ENCODE measurements around the gene RASGEF1B. TPM values are rescaled to one million over a fixed set of nuclear protein-coding genes. Genes with fewer than 3 reads are reported as not detected.

RASGEF1B gene
- total RNA-seq, 1 donor from 2014 or later = 0.77 TPM

DNA sequence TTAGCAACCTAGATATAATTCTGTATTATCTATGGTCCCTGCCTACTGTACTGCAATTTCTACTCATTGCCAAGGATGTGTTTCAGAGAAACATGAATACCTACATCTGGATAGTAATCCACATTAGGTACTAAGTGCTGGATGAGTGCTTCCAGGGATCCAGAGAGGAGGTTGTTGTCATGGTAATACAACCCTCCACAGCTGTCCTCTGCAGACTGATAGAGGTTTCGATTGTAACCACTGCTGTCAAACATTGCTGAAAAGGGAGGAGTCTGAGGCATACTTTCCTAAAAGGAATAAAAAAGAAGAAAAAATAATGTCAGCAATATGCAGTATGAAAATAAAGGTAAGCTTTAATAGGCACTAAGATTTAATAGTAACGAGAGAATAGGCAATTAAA is 12.5 kb downstream of the RASGEF1B start:
- FAIRE-seq (no peak), DNase-seq (ENCODE audit: low read depth) (no peak)
- Histone ChIP-seq H3K27me3 (ENCODE audit: insufficient read depth, low read length) (no peaks in the 10 kb centered on the region), H3K36me3 (ENCODE audit: insufficient read depth, low read length) (no peaks in the 10 kb centered on the region), H3K9ac (ENCODE audit: low read length) (no peak overlapping the region), H3K4me2 (ENCODE audit: low read length) (no peak overlapping the region), H3K27ac (ENCODE audit: low read depth, low read length) (no peak overlapping the region), H4K20me1 (ENCODE audit: insufficient read depth, low read length) (no peaks in the 10 kb centered on the region), H3K79me2 (ENCODE audit: insufficient read depth, low read length) (no peaks in the 10 kb centered on the region), H2AFZ (ENCODE audit: low read depth, low read length) (no peak overlapping the region), H3K4me3 (ENCODE audit: insufficient read depth, low read depth, low read length) (no peak overlapping the region), H3K4me1 (ENCODE audit: insufficient read depth, low read length) (peaks cover 2% of the 10 kb centered on the region), H3K9me3 (ENCODE audit: insufficient read depth, low read depth, low read length) (no peaks in the 10 kb centered on the region)
- peaks cover 2% of the 10 kb centered on the region for H3K4me1 Mint-ChIP-seq (ENCODE audit: low read depth, unreplicated experiment)
- no peak overlapping the region for H3K27ac Mint-ChIP-seq (ENCODE audit: unreplicated experiment)
- H3K9me3 Mint-ChIP-seq (ENCODE audit: unreplicated experiment) = no peaks in the 10 kb centered on the region
- no peak for TF ChIP-seq EZH2 (IDR thresholded peaks at IDR 0.05; ENCODE audit: insufficient read depth, low read length)
- TF ChIP-seq CTCF (IDR thresholded peaks at IDR 0.05; ENCODE audit: insufficient read depth, low read depth, low read length) = no peak
- no peaks in the 10 kb centered on the region for H3K27me3 Mint-ChIP-seq (ENCODE audit: low read depth, unreplicated experiment)
- H3K36me3 Mint-ChIP-seq (ENCODE audit: low read depth, unreplicated experiment) = no peaks in the 10 kb centered on the region
- H3K4me3 Mint-ChIP-seq (ENCODE audit: unreplicated experiment) = no peak overlapping the region

GRCh38 chr4:81457921-81458520 is 13.7 kb downstream of the RASGEF1B start:
- Mint-ChIP-seq H3K27me3 (ENCODE audit: low read depth, unreplicated experiment) (no peaks in the 10 kb centered on the region), H3K9me3 (ENCODE audit: unreplicated experiment) (no peaks in the 10 kb centered on the region), H3K36me3 (ENCODE audit: low read depth, unreplicated experiment) (no peaks in the 10 kb centered on the region), H3K4me3 (ENCODE audit: unreplicated experiment) (no peak overlapping the region), H3K27ac (ENCODE audit: unreplicated experiment) (no peak overlapping the region), H3K4me1 (ENCODE audit: low read depth, unreplicated experiment) (peaks cover 2% of the 10 kb centered on the region)
- Histone ChIP-seq H3K79me2 (ENCODE audit: insufficient read depth, low read length) (no peaks in the 10 kb centered on the region), H3K36me3 (ENCODE audit: insufficient read depth, low read length) (no peaks in the 10 kb centered on the region), H3K9me3 (ENCODE audit: insufficient read depth, low read depth, low read length) (no peaks in the 10 kb centered on the region), H4K20me1 (ENCODE audit: insufficient read depth, low read length) (no peaks in the 10 kb centered on the region), H2AFZ (ENCODE audit: low read depth, low read length) (no peak overlapping the region), H3K27ac (ENCODE audit: low read depth, low read length) (no peak overlapping the region), H3K4me3 (ENCODE audit: insufficient read depth, low read depth, low read length) (no peak overlapping the region), H3K4me2 (ENCODE audit: low read length) (no peak overlapping the region), H3K27me3 (ENCODE audit: insufficient read depth, low read length) (no peaks in the 10 kb centered on the region), H3K4me1 (ENCODE audit: insufficient read depth, low read length) (peaks cover 2% of the 10 kb centered on the region), H3K9ac (ENCODE audit: low read length) (no peak overlapping the region)
- no peak for TF ChIP-seq CTCF (IDR thresholded peaks at IDR 0.05; ENCODE audit: insufficient read depth, low read depth, low read length)
- TF ChIP-seq EZH2 (IDR thresholded peaks at IDR 0.05; ENCODE audit: insufficient read depth, low read length) = no peak
- FAIRE-seq (no peak), DNase-seq (ENCODE audit: low read depth) (no peak)

GRCh38 chr4:81457345-81457744 is 14.4 kb downstream of the RASGEF1B start:
- no peak for TF ChIP-seq EZH2 (IDR thresholded peaks at IDR 0.05; ENCODE audit: insufficient read depth, low read length)
- TF ChIP-seq CTCF (IDR thresholded peaks at IDR 0.05; ENCODE audit: insufficient read depth, low read depth, low read length) = no peak
- DNase-seq (ENCODE audit: low read depth) = no peak
- Histone ChIP-seq H3K4me1 (ENCODE audit: insufficient read depth, low read length) (peaks cover 2% of the 10 kb centered on the region), H3K36me3 (ENCODE audit: insufficient read depth, low read length) (no peaks in the 10 kb centered on the region), H3K27ac (ENCODE audit: low read depth, low read length) (no peak overlapping the region), H3K27me3 (ENCODE audit: insufficient read depth, low read length) (no peaks in the 10 kb centered on the region), H3K4me2 (ENCODE audit: low read length) (no peak overlapping the region), H4K20me1 (ENCODE audit: insufficient read depth, low read length) (no peaks in the 10 kb centered on the region), H3K4me3 (ENCODE audit: insufficient read depth, low read depth, low read length) (no peak overlapping the region), H3K79me2 (ENCODE audit: insufficient read depth, low read length) (no peaks in the 10 kb centered on the region), H3K9me3 (ENCODE audit: insufficient read depth, low read depth, low read length) (no peaks in the 10 kb centered on the region), H2AFZ (ENCODE audit: low read depth, low read length) (no peak overlapping the region), H3K9ac (ENCODE audit: low read length) (no peak overlapping the region)
- FAIRE-seq = no peak
- Mint-ChIP-seq H3K27me3 (ENCODE audit: low read depth, unreplicated experiment) (no peaks in the 10 kb centered on the region), H3K27ac (ENCODE audit: unreplicated experiment) (no peak overlapping the region), H3K4me3 (ENCODE audit: unreplicated experiment) (no peak overlapping the region), H3K4me1 (ENCODE audit: low read depth, unreplicated experiment) (peaks cover under 1% of the 10 kb centered on the region), H3K36me3 (ENCODE audit: low read depth, unreplicated experiment) (no peaks in the 10 kb centered on the region), H3K9me3 (ENCODE audit: unreplicated experiment) (no peaks in the 10 kb centered on the region)
